GM12878 (cell line): Measurements from ENCODE around the gene LRCH3. TPM values are rescaled to one million over a fixed set of nuclear protein-coding genes. Genes with fewer than 3 reads are reported as not detected.

Source experiments
- EP300 ChIP-seq, 2 experiments: fragments of 150-350 bp in 1 of 2; IDR thresholded peaks; 2 replicates each; pipeline ENCODE4 v1.6.1; 2011 to 2012; ENCODE audit warnings: low read depth in 2 of 2, low read length in 2 of 2, borderline replicate concordance in 1 of 2, improper control_type of control experiment in 1 of 2, inconsistent platforms in 1 of 2; ENCODE audit not compliant: control insufficient read depth in 1 of 2
- EZH2 ChIP-seq: IDR thresholded peaks from 2 replicates; pipeline ENCODE4 v1.6.1; 2012; ENCODE audit warnings: low read depth, mild to moderate bottlenecking, control low read depth, inconsistent platforms, low read length, borderline replicate concordance; ENCODE audit not compliant: control insufficient read depth
- RB1 ChIP-seq: fragments of 450-650 bp; formaldehyde crosslinking; IDR thresholded peaks from 2 replicates; pipeline ENCODE4 v1.6.1; 2017; ENCODE audit warnings: mild to moderate bottlenecking, borderline replicate concordance
- STAT3 ChIP-seq: IDR thresholded peaks from 2 replicates; pipeline ENCODE4 v1.6.1; 2011; ENCODE audit warnings: low read depth, low read length, improper control_type of control experiment
- ZZZ3 ChIP-seq: IDR thresholded peaks from 2 replicates; pipeline ENCODE4 v1.6.1; 2011; ENCODE audit warnings: low read depth; ENCODE audit not compliant: control insufficient read depth, insufficient read length
- polyA plus RNA-seq, 11 experiments: library from polyadenylated mRNA; depleted of rRNA in 4 of 11; unstranded in 6 of 11; stranded (reverse) in 5 of 11; fragments of >200 nt; fragmentation: Nextera tagmentation in 4 of 11; fragmentation: Illumina TruSeq in 1 of 11; extraction: Ambion mirVana in 4 of 11; extraction: Trizol in 1 of 11; gene quantifications; 1 replicate in 1 of 11; 2 replicates in 10 of 11; pipeline versions ENCODE4 v1.2.1 to v1.2.3, GENCODE V29; 2011 to 2016; ENCODE audit warnings: inconsistent platforms in 2 of 11, missing spikeins in 2 of 11, low read depth in 1 of 11
- total RNA-seq, 4 experiments: library from RNA; depleted of rRNA in 3 of 4; stranded (reverse); fragments of >200 nt in 3 of 4; fragmentation: Illumina TruSeq in 1 of 4; extraction: Trizol in 1 of 4; gene quantifications; 2 replicates each; pipeline versions ENCODE4 v1.2.1 to v1.2.3, GENCODE V29; 2013 to 2021
- TF ChIP-seq, protein P1 (sequence below): fragments of 450-650 bp; IDR thresholded peaks from 2 replicates; pipeline ENCODE4 v1.6.1; 2016; ENCODE audit warnings: mild to moderate bottlenecking
- TF ChIP-seq, protein P2 (sequence below): fragments of 450-650 bp; IDR thresholded peaks from 2 replicates; pipeline ENCODE4 v1.6.1; 2017; ENCODE audit warnings: antibody characterized with exemption, mild to moderate bottlenecking, moderate library complexity
- TF ChIP-seq, protein P3 (sequence below): fragments of 450-650 bp; IDR thresholded peaks from 2 replicates; pipeline ENCODE4 v1.6.1; 2017; ENCODE audit warnings: mild to moderate bottlenecking, moderate library complexity

The LRCH3 gene
- total and polyA plus RNA-seq, 10 of the 15 experiments (the other 5 are each of a cell fraction or from before 2014, with no cell fraction given), result 3.9 to 136 (median 40.6) TPM

DNA sequence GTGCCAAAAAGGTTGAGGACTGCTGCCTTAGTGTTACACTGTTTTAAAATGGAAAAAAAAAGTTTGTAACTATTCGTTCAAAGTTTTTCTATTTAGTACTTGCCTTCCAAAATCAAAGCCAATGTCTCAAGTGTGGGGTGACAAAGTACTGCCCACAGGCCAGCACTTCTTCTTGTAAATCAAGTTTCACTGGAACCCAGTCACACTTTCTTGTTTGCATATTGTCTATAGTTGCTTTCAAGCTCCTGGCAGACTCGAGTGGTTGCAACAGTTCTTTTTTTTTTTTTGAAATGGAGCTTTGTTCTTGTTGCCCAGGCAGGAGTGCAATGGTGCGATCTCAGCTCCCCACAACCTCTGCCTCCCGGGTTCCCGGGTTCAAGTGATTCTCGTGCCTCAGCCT is 83.6 kb downstream of the LRCH3 start (continued):
- TF ChIP-seq, protein P1, sequence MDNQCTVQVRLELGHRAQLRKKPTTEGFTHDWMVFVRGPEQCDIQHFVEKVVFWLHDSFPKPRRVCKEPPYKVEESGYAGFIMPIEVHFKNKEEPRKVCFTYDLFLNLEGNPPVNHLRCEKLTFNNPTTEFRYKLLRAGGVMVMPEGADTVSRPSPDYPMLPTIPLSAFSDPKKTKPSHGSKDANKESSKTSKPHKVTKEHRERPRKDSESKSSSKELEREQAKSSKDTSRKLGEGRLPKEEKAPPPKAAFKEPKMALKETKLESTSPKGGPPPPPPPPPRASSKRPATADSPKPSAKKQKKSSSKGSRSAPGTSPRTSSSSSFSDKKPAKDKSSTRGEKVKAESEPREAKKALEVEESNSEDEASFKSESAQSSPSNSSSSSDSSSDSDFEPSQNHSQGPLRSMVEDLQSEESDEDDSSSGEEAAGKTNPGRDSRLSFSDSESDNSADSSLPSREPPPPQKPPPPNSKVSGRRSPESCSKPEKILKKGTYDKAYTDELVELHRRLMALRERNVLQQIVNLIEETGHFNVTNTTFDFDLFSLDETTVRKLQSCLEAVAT, result no peak
- TF ChIP-seq, protein P2, sequence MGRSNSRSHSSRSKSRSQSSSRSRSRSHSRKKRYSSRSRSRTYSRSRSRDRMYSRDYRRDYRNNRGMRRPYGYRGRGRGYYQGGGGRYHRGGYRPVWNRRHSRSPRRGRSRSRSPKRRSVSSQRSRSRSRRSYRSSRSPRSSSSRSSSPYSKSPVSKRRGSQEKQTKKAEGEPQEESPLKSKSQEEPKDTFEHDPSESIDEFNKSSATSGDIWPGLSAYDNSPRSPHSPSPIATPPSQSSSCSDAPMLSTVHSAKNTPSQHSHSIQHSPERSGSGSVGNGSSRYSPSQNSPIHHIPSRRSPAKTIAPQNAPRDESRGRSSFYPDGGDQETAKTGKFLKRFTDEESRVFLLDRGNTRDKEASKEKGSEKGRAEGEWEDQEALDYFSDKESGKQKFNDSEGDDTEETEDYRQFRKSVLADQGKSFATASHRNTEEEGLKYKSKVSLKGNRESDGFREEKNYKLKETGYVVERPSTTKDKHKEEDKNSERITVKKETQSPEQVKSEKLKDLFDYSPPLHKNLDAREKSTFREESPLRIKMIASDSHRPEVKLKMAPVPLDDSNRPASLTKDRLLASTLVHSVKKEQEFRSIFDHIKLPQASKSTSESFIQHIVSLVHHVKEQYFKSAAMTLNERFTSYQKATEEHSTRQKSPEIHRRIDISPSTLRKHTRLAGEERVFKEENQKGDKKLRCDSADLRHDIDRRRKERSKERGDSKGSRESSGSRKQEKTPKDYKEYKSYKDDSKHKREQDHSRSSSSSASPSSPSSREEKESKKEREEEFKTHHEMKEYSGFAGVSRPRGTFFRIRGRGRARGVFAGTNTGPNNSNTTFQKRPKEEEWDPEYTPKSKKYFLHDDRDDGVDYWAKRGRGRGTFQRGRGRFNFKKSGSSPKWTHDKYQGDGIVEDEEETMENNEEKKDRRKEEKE, result no peak
- no peak for TF ChIP-seq RB1
- no peak for TF ChIP-seq STAT3
- TF ChIP-seq, protein P3, sequence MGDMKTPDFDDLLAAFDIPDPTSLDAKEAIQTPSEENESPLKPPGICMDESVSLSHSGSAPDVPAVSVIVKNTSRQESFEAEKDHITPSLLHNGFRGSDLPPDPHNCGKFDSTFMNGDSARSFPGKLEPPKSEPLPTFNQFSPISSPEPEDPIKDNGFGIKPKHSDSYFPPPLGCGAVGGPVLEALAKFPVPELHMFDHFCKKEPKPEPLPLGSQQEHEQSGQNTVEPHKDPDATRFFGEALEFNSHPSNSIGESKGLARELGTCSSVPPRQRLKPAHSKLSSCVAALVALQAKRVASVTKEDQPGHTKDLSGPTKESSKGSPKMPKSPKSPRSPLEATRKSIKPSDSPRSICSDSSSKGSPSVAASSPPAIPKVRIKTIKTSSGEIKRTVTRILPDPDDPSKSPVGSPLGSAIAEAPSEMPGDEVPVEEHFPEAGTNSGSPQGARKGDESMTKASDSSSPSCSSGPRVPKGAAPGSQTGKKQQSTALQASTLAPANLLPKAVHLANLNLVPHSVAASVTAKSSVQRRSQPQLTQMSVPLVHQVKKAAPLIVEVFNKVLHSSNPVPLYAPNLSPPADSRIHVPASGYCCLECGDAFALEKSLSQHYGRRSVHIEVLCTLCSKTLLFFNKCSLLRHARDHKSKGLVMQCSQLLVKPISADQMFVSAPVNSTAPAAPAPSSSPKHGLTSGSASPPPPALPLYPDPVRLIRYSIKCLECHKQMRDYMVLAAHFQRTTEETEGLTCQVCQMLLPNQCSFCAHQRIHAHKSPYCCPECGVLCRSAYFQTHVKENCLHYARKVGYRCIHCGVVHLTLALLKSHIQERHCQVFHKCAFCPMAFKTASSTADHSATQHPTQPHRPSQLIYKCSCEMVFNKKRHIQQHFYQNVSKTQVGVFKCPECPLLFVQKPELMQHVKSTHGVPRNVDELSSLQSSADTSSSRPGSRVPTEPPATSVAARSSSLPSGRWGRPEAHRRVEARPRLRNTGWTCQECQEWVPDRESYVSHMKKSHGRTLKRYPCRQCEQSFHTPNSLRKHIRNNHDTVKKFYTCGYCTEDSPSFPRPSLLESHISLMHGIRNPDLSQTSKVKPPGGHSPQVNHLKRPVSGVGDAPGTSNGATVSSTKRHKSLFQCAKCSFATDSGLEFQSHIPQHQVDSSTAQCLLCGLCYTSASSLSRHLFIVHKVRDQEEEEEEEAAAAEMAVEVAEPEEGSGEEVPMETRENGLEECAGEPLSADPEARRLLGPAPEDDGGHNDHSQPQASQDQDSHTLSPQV, result no peak
- no peak for TF ChIP-seq EP300 (IDR thresholded peaks at IDR 0.05; ENCODE audit: borderline replicate concordance in 1 of 2, control insufficient read depth in 1 of 2, low read depth in 2 of 2, low read length in 2 of 2)
- TF ChIP-seq ZZZ3, result no peak
- TF ChIP-seq EZH2, result no peak
- TF ChIP-seq, all 136 proteins: peak for 0
